SK-N-SH (cell line): Measurements from ENCODE around the gene OR10A4. TPM values are rescaled to one million over a fixed set of nuclear protein-coding genes. Genes with fewer than 3 reads are reported as not detected.
A peak's percentile ranks its signal among the peaks of the same experiment; 100 is the strongest.

Experiments used
- CTCF ChIA-PET: fragments of 300-600, 350-600 bp; formaldehyde crosslinking; extraction: SDS; loops from one replicate; lab custom pipeline; 2021; lab: Yijun Ruan, JAX
- POLR2A ChIA-PET: fragments of 350-600 bp; sonication (Branson Sonifier 250); formaldehyde crosslinking; extraction: SDS; loops from one replicate; lab custom pipeline; 2020; ENCODE audit warnings: antibody characterized with exemption, inconsistent platforms; lab: Yijun Ruan, JAX
- DNase-seq: peaks from one replicate; pipeline ENCODE4 v3.0.0; 2012
- H2AFZ ChIP-seq: fragments of 200-600 bp; sonication (generic); 2 replicates; pipeline ENCODE4 v1.8.1; 2016; ENCODE audit warnings: antibody characterized with exemption, mild to moderate bottlenecking, low read depth
- H3F3A ChIP-seq: fragments of 200-600 bp; sonication (generic); replicated peaks from 2 replicates; pipeline ENCODE3; 2016; ENCODE audit warnings: antibody characterized with exemption, mild to moderate bottlenecking; ENCODE audit not compliant: insufficient read depth
- H3K27ac ChIP-seq, 2 experiments: fragments of 200-500 bp in 1 of 2; fragments of 200-600 bp in 1 of 2; sonication (Bioruptor generic) in 1 of 2; sonication (generic), shearing (Covaris generic) in 1 of 2; 2 replicates each; pipeline versions ENCODE4 v1.5.1 to v1.6.1; 2014 to 2016; ENCODE audit warnings: low read depth in 2 of 2, inconsistent platforms in 1 of 2, low read length in 1 of 2, mild to moderate bottlenecking in 1 of 2, mixed read lengths in 1 of 2
- H3K27me3 ChIP-seq: fragments of 200-600 bp; sonication (generic), shearing (Covaris generic); 2 replicates; pipeline ENCODE4 v1.6.1; 2016; ENCODE audit warnings: mixed run types; ENCODE audit not compliant: insufficient read depth
- H3K36me3 ChIP-seq, 2 experiments: fragments of 200-500 bp in 1 of 2; fragments of 200-600 bp in 1 of 2; sonication (Bioruptor generic) in 1 of 2; sonication (generic) in 1 of 2; replicated peaks in 1 of 2; 2 replicates each; pipeline versions ENCODE3 to v1.5.1; 2014 to 2016; ENCODE audit warnings: low read length in 1 of 2, mild to moderate bottlenecking in 1 of 2; ENCODE audit not compliant: insufficient read depth in 2 of 2, control insufficient read depth in 1 of 2
- H3K4me1 ChIP-seq, 2 experiments: fragments of 200-500 bp in 1 of 2; fragments of 200-600 bp in 1 of 2; sonication (Bioruptor generic) in 1 of 2; sonication (generic), shearing (Covaris generic) in 1 of 2; 2 replicates each; pipeline versions ENCODE4 v1.5.1 to v1.6.1; 2014 to 2016; ENCODE audit warnings: low read depth in 1 of 2, low read length in 1 of 2, mixed run types in 1 of 2; ENCODE audit not compliant: insufficient read depth in 2 of 2, control insufficient read depth in 1 of 2
- H3K4me2 ChIP-seq: fragments of 200-600 bp; sonication (generic), shearing (Covaris generic); 2 replicates; pipeline ENCODE4 v1.6.1; 2017; ENCODE audit warnings: mixed run types
- H3K4me3 ChIP-seq, 2 experiments: fragments of 200-500 bp in 1 of 2; fragments of 200-600 bp in 1 of 2; sonication (Bioruptor generic) in 1 of 2; sonication (generic), shearing (Covaris generic) in 1 of 2; 2 replicates each; pipeline versions ENCODE4 v1.5.1 to v1.8.1; 2014 to 2016; ENCODE audit warnings: low read depth in 2 of 2, inconsistent platforms in 1 of 2, low read length in 1 of 2, mild to moderate bottlenecking in 1 of 2, mixed read lengths in 1 of 2, moderate library complexity in 1 of 2
- H3K79me2 ChIP-seq: fragments of 200-600 bp; sonication (generic); 2 replicates; pipeline ENCODE4 v1.8.1; 2017; ENCODE audit warnings: mild to moderate bottlenecking; ENCODE audit not compliant: insufficient read depth
- H3K9ac ChIP-seq: fragments of 200-600 bp; sonication (generic); 2 replicates; pipeline ENCODE4 v1.6.1; 2017; ENCODE audit warnings: mixed run types
- H3K9me2 ChIP-seq: fragments of 200-600 bp; sonication (generic); 2 replicates; pipeline ENCODE4 v1.6.1; 2017; ENCODE audit warnings: mixed run types
- H3K9me3 ChIP-seq: fragments of 200-600 bp; sonication (generic); 2 replicates; pipeline ENCODE4 v1.6.1; 2017; ENCODE audit warnings: mixed run types, mild to moderate bottlenecking, moderate library complexity
- H4K20me1 ChIP-seq: fragments of 200-600 bp; sonication (generic); 2 replicates; pipeline ENCODE4 v1.6.1; 2017; ENCODE audit warnings: mild to moderate bottlenecking, mixed run types; ENCODE audit not compliant: insufficient read depth
- GABPA ChIP-seq: IDR thresholded peaks from 2 replicates; pipeline ENCODE4 v1.4.0; 2012; ENCODE audit warnings: low read depth, mild to moderate bottlenecking
- MAX ChIP-seq: IDR thresholded peaks from 2 replicates; pipeline ENCODE4 v1.4.0; 2012; ENCODE audit warnings: low read depth
- MEF2A ChIP-seq: IDR thresholded peaks from 2 replicates; pipeline ENCODE4 v1.4.0; 2012; ENCODE audit warnings: low read depth, borderline replicate concordance
- NRF1 ChIP-seq: IDR thresholded peaks from 2 replicates; pipeline ENCODE4 v1.6.1; 2012; ENCODE audit warnings: low read depth, mild to moderate bottlenecking, low read length
- RAD21 ChIP-seq: IDR thresholded peaks from 2 replicates; pipeline ENCODE4 v1.6.1; 2012; ENCODE audit warnings: mild to moderate bottlenecking, low read length
- RCOR1 ChIP-seq: fragments of 150-350 bp; IDR thresholded peaks from 2 replicates; pipeline ENCODE4 v1.6.1; 2017; ENCODE audit warnings: antibody characterized with exemption, low read length
- REST ChIP-seq: IDR thresholded peaks from 2 replicates; pipeline ENCODE4 v1.6.1; 2012; ENCODE audit warnings: mild to moderate bottlenecking, low read depth, low read length, moderate library complexity
- TAF1 ChIP-seq: IDR thresholded peaks from 2 replicates; pipeline ENCODE4 v1.6.1; 2012; ENCODE audit warnings: low read depth, mild to moderate bottlenecking, low read length, moderate library complexity, borderline replicate concordance
- USF2 ChIP-seq: fragments of 150-350 bp; IDR thresholded peaks from 2 replicates; pipeline ENCODE4 v1.6.1; 2017; ENCODE audit warnings: antibody characterized with exemption, low read length, low read depth, borderline replicate concordance
- ZBTB33 ChIP-seq: IDR thresholded peaks from 2 replicates; pipeline ENCODE4 v1.4.0; 2012; ENCODE audit warnings: low read depth, borderline replicate concordance
- WGBS: methylation state at CpG from one replicate; pipeline ENCODE4 v1.1.6; 2017; ENCODE audit warnings: low lambda C conversion rate; 5-methylcytosine and 5-hydroxymethylcytosine counted together
- polyA plus RNA-seq, 3 experiments: library from polyadenylated mRNA; depleted of rRNA; stranded (reverse); fragments of >200 nt; gene quantifications; 2 replicates each; pipeline ENCODE4 v1.2.3, GENCODE V29; 2012

Gene OR10A4
- polyA plus RNA-seq, 1 of the 3 experiments (the other 2 are of a cell fraction), result not detected

GRCh38 chr11:6926208-6927029 is 50.0 kb downstream of the OR10A4 start, which contains the start of gene ZNF215:
Gene ZNF215 (plus strand): TSS chr11:6926426. CDS start chr11:6932273, 5,847 bp downstream.
- WGBS, result 3% methylated on average over 51 of the region's 61 CpGs
- ChIA-PET CTCF (interaction anchor here (0.6 kb wide), 1 partner anchor 62 kb away, joined by 3 read pairs; no protein-coding TSS in a partner anchor), POLR2A (no interaction called here)
- Histone ChIP-seq H3K27me3 (no peaks in the 10 kb centered on the region), H3K4me2 (peak within 1 kb of the TSS; percentile 95), H3K9me2 (no peaks in the 10 kb centered on the region), H3F3A (no peaks in the 10 kb centered on the region), H4K20me1 (no peaks in the 10 kb centered on the region), H3K4me3 (peak within 1 kb of the TSS; percentile 53 to 72), H2AFZ (peak within 1 kb of the TSS; percentile 96), H3K27ac (no peak within 1 kb of the TSS), H3K36me3 (no peaks in the 10 kb centered on the region), H3K4me1 (peaks cover 0 to 5% of the 10 kb centered on the region in 2 experiments; a peak in 1 of 4 replicates), H3K9me3 (no peaks in the 10 kb centered on the region), H3K79me2 (no peaks in the 10 kb centered on the region), H3K9ac (peak within 1 kb of the TSS; percentile 44; the same call in 1 of the 2 replicates)
- TF ChIP-seq ZBTB33 (no peak), GABPA (no peak), NRF1 (peak; percentile 54), RAD21 (no peak), RCOR1 (no peak), MAX (0 out of 2 replicates have a peak, but pooled peaks have one; percentile 13)
- peak; percentile 17 for DNase-seq

- TF ChIP-seq MEF2A, result no peak
- TF ChIP-seq ZBTB33, result no peak
- TF ChIP-seq GABPA, result no peak
- no peak for TF ChIP-seq REST
- no peak for TF ChIP-seq TAF1
- TF ChIP-seq USF2, result no peak
- H3K9ac ChIP-seq, result 0 out of 2 replicates have a peak overlapping the region, but pooled peaks have one; percentile 44
- no peaks in the 10 kb centered on the region for H3K36me3 ChIP-seq
- H3K4me2 ChIP-seq, result peak overlapping the region; percentile 95
- no peak for DNase-seq
- H4K20me1 ChIP-seq, result no peaks in the 10 kb centered on the region
- peak overlapping the region; percentile 53 to 72 for H3K4me3 ChIP-seq
- CTCF ChIA-PET, result interaction anchor here (0.7 kb wide), 1 partner anchor 1193 kb away, joined by 3 read pairs; no protein-coding TSS in a partner anchor
- no peaks in the 10 kb centered on the region for H3F3A ChIP-seq
- no peaks in the 10 kb centered on the region for H3K27me3 ChIP-seq
- H3K4me1 ChIP-seq, result peaks cover 0 to 5% of the 10 kb centered on the region in 2 experiments; a peak in 1 of 4 replicates
- POLR2A ChIA-PET, result no interaction called here
- H3K9me3 ChIP-seq, result no peaks in the 10 kb centered on the region
- no peaks in the 10 kb centered on the region for H3K9me2 ChIP-seq
- H3K27ac ChIP-seq, result no peak overlapping the region
- H2AFZ ChIP-seq, result peak overlapping the region; percentile 96; the same call in 1 of the 2 replicates
- 5% methylated on average over 11 of the region's 11 CpGs for WGBS
- no peaks in the 10 kb centered on the region for H3K79me2 ChIP-seq
Observed at GRCh38 chr11:6927030-6927617, 50.7 kb downstream of the OR10A4 start.
